Liver (tissue), 9 donors: ENCODE measurements around the gene KIRREL3. TPM values are rescaled to one million over a fixed set of nuclear protein-coding genes. Genes with fewer than 3 reads are reported as not detected.
"Not testable (repeated sequence)": the region's sequence is repeated elsewhere in the genome, so short reads cannot be mapped to it uniquely, and the experiment has no call there.

ENCODE experiments used
- DNase-seq: peaks from one replicate; pipeline ENCODE4 v3.0.0-alpha.2; 2017; ENCODE audit warnings: low spot score
- H3K27ac ChIP-seq, 2 donors: one replicate each; pipeline ENCODE4 v1.7.0; 2013; ENCODE audit warnings: inconsistent platforms in 2 of 2, low read length in 2 of 2, control low read depth in 1 of 2, low read depth in 1 of 2, mild to moderate bottlenecking in 1 of 2
- H3K27me3 ChIP-seq, 4 donors: one replicate each; pipeline versions ENCODE4 v1.6.1 to v1.7.0; 2013; ENCODE audit warnings: low read length in 3 of 4, inconsistent platforms in 1 of 4, mild to moderate bottlenecking in 1 of 4, moderate library complexity in 1 of 4; ENCODE audit not compliant: control insufficient read depth in 4 of 4, insufficient read depth in 4 of 4
- H3K36me3 ChIP-seq, 4 donors: one replicate each; pipeline versions ENCODE4 v1.6.1 to v1.7.0; 2013; ENCODE audit warnings: low read length in 3 of 4, mild to moderate bottlenecking in 3 of 4, low read depth in 1 of 4, moderate library complexity in 1 of 4; ENCODE audit not compliant: control insufficient read depth in 4 of 4, insufficient read depth in 3 of 4
- H3K4me1 ChIP-seq, 4 donors: one replicate each; pipeline versions ENCODE4 v1.6.1 to v1.7.0; 2013; ENCODE audit warnings: low read length in 3 of 4, mild to moderate bottlenecking in 3 of 4, moderate library complexity in 1 of 4; ENCODE audit not compliant: control insufficient read depth in 4 of 4, insufficient read depth in 4 of 4
- H3K4me3 ChIP-seq, 3 donors: one replicate each; pipeline versions ENCODE4 v1.6.1 to v1.7.0; 2013; ENCODE audit warnings: low read length in 3 of 3, control low read depth in 1 of 3, low read depth in 1 of 3, mild to moderate bottlenecking in 1 of 3
- H3K9ac ChIP-seq, 2 donors: one replicate each; pipeline ENCODE4 v1.7.0; 2013; ENCODE audit warnings: low read length in 2 of 2, mild to moderate bottlenecking in 2 of 2, moderate library complexity in 2 of 2, control low read depth in 1 of 2, low read depth in 1 of 2
- H3K9me3 ChIP-seq, 4 donors: one replicate each; pipeline versions ENCODE4 v1.6.1 to v1.7.0; 2013; ENCODE audit warnings: low read length in 3 of 4; ENCODE audit not compliant: control insufficient read depth in 4 of 4
- EGR1 ChIP-seq, 2 donors: IDR thresholded peaks; 2 replicates each; pipeline ENCODE4 v1.6.1; 2016 to 2018; ENCODE audit warnings: antibody characterized with exemption in 2 of 2, low read depth in 2 of 2
- HNF4A ChIP-seq, 2 donors: conservative IDR thresholded peaks; 2 replicates each; pipeline ENCODE4 v1.6.1; 2016; ENCODE audit warnings: antibody characterized with exemption in 2 of 2, mild to moderate bottlenecking in 2 of 2
- MAX ChIP-seq: IDR thresholded peaks from 2 replicates; pipeline ENCODE4 v1.6.1; 2016; ENCODE audit warnings: antibody characterized with exemption
- NR2F2 ChIP-seq: IDR thresholded peaks from 2 replicates; pipeline ENCODE4 v1.6.1; 2016; ENCODE audit warnings: antibody characterized with exemption
- RAD21 ChIP-seq, 2 donors: IDR thresholded peaks; 2 replicates each; pipeline ENCODE4 v1.6.1; 2016; ENCODE audit warnings: antibody characterized with exemption in 2 of 2, mild to moderate bottlenecking in 2 of 2
- REST ChIP-seq: IDR thresholded peaks from 2 replicates; pipeline ENCODE4 v1.6.1; 2016; ENCODE audit warnings: antibody characterized with exemption, mild to moderate bottlenecking
- RXRA ChIP-seq, 2 donors: IDR thresholded peaks; 2 replicates each; pipeline ENCODE4 v1.6.1; 2017 to 2018; ENCODE audit warnings: antibody characterized with exemption in 2 of 2, mild to moderate bottlenecking in 1 of 2
- SP1 ChIP-seq: IDR thresholded peaks from 2 replicates; pipeline ENCODE4 v1.6.1; 2018; ENCODE audit warnings: antibody characterized with exemption, mild to moderate bottlenecking
- WGBS: extraction: QIAGEN DNeasy Blood & Tissue Kit; methylation state at CpG from one replicate; pipeline ENCODE4 v1.1.7; 2013; 5-methylcytosine and 5-hydroxymethylcytosine counted together
- polyA plus RNA-seq, 2 donors: library from polyadenylated mRNA; stranded (reverse) in 1 of 2; unstranded in 1 of 2; fragments of 200-250 nt in 1 of 2; fragments of >200 nt in 1 of 2; fragmentation: Nextera tagmentation in 1 of 2; extraction: Ambion mirVana in 1 of 2; gene quantifications; one replicate each; pipeline versions ENCODE4 v1.2.1 to v1.2.3, GENCODE V29; 2013 to 2015
- total RNA-seq, 2 donors: library from RNA; depleted of rRNA; stranded (reverse); fragments of >200 nt; gene quantifications; one replicate each; pipeline ENCODE4 v1.2.3, GENCODE V29; 2014
- donor health status: healthy.
- donor health status: healthy.
- donor health status: healthy.
- donor health status: healthy.
- donor health status: healthy.

The KIRREL3 gene
- total and polyA plus RNA-seq, 4 donors: 0.03 to 0.29 (median 0.08) TPM; not detected in 1

GRCh38 chr11:126386729-126387071 lies 613.9 kb downstream of the KIRREL3 start:
- peak in 1 of 2 donors; percentile 59 for TF ChIP-seq RXRA (IDR thresholded peaks at IDR 0.05)
- peak; percentile 69 for TF ChIP-seq MAX
- TF ChIP-seq RAD21 (IDR thresholded peaks at IDR 0.05): peak in 1 of 2 donors; percentile 48
- TF ChIP-seq SP1: peak; percentile 46
- peak; percentile 27 to 36 for TF ChIP-seq HNF4A (conservative IDR thresholded peaks at IDR 0.05)
- H3K9ac ChIP-seq, H3K27me3 ChIP-seq, H3K4me3 ChIP-seq, H3K9me3 ChIP-seq, H3K36me3 ChIP-seq, DNase-seq: not testable (repeated sequence)
- WGBS: 20% methylated on average over 5 of the region's 5 CpGs
- H3K27ac ChIP-seq: peak overlapping the region in 1 of 2 donors; percentile 4
- peaks cover 5 to 18% (median 13%) of the 10 kb centered on the region in 4 donors for H3K4me1 ChIP-seq

- H3K27ac ChIP-seq: peak overlapping the region; percentile 3 to 4
- TF ChIP-seq NR2F2: peak; percentile 10
- no peak for TF ChIP-seq REST
- no peak for TF ChIP-seq EGR1 (IDR thresholded peaks at IDR 0.05; ENCODE audit: low read depth in 2 of 2)
- H3K9ac ChIP-seq: no peak overlapping the region
- H3K4me3 ChIP-seq: no peak overlapping the region
- WGBS: 66% methylated on average over 8 of the region's 8 CpGs
- H3K4me1 ChIP-seq: peaks cover 5 to 18% (median 12%) of the 10 kb centered on the region in 4 donors
- H3K27me3 ChIP-seq: no peaks in the 10 kb centered on the region
- no peaks in the 10 kb centered on the region for H3K36me3 ChIP-seq
- no peak for DNase-seq
- H3K9me3 ChIP-seq: no peaks in the 10 kb centered on the region
Measured at GRCh38 chr11:126385991-126386728, 614.4 kb downstream of the KIRREL3 start.

GRCh38 chr11:126384449-126385070 lies 616.0 kb downstream of the KIRREL3 start:
- DNase-seq: no peak
- Histone ChIP-seq H3K4me1 (peaks cover 5 to 22% (median 12%) of the 10 kb centered on the region in 4 donors), H3K4me3 (no peak overlapping the region), H3K27me3 (no peaks in the 10 kb centered on the region), H3K36me3 (no peaks in the 10 kb centered on the region), H3K27ac (no peak overlapping the region), H3K9me3 (no peaks in the 10 kb centered on the region), H3K9ac (no peak overlapping the region)
- WGBS: 80% methylated on average over 9 of the region's 9 CpGs
- TF ChIP-seq RAD21 (IDR thresholded peaks at IDR 0.05) (no peak), RXRA (IDR thresholded peaks at IDR 0.05) (peak in 1 of 2 donors; percentile 5)
